K562 (cell line): Measurements from ENCODE around the gene CBX3. TPM values are rescaled to one million over a fixed set of nuclear protein-coding genes. Genes with fewer than 3 reads are reported as not detected.

Experiments used
- BCL6 ChIP-seq: fragments of 250-450 bp; sonication (Bioruptor Pico); IDR thresholded peaks from 2 replicates; pipeline ENCODE4 v1.4.0; 2020
- CHCHD3 ChIP-seq: fragments of 250-450 bp; sonication (Bioruptor Pico); IDR thresholded peaks from 2 replicates; pipeline ENCODE4 v2.1.2; 2022; ENCODE audit warnings: mild to moderate bottlenecking
- DDX20 ChIP-seq: fragments of 450-650 bp; IDR thresholded peaks from 2 replicates; pipeline ENCODE4 v1.6.1; 2016; ENCODE audit warnings: missing genetic modification characterization, low read depth, mild to moderate bottlenecking, missing compliant biosample characterization, moderate library complexity
- DPF2 ChIP-seq: fragments of 450-650 bp; IDR thresholded peaks from 2 replicates; pipeline ENCODE4 v1.6.1; 2016
- FOXP1 ChIP-seq: sonication (generic); formaldehyde crosslinking; IDR thresholded peaks from 2 replicates; pipeline ENCODE4 v1.8.0; 2022; ENCODE audit warnings: mild to moderate bottlenecking, missing genetic modification reagents
- HMBOX1 ChIP-seq: sonication (generic); IDR thresholded peaks from 2 replicates; pipeline ENCODE4 v1.6.1; 2016
- IRF9 ChIP-seq: fragments of 450-650 bp; IDR thresholded peaks from 2 replicates; pipeline ENCODE4 v1.6.1; 2016; ENCODE audit warnings: missing biosample characterization, missing genetic modification characterization
- MECOM ChIP-seq: fragments of 250-450 bp; sonication (Bioruptor Pico); IDR thresholded peaks from 2 replicates; pipeline ENCODE4 v1.8.0; 2022; ENCODE audit warnings: inconsistent platforms
- MXD1 ChIP-seq: fragments of 250-450 bp; sonication (Bioruptor Pico); IDR thresholded peaks from 2 replicates; pipeline ENCODE4 v1.8.0; 2021; ENCODE audit warnings: borderline replicate concordance, mild to moderate bottlenecking, moderate library complexity; ENCODE audit not compliant: poor library complexity, severe bottlenecking
- NFATC3 ChIP-seq: fragments of 450-650 bp; IDR thresholded peaks from 2 replicates; pipeline ENCODE4 v1.6.1; 2017; ENCODE audit warnings: mild to moderate bottlenecking
- SRSF1 ChIP-seq: fragments of 200-400 bp; formaldehyde crosslinking; IDR thresholded peaks from 2 replicates; pipeline ENCODE4 v1.6.1; 2017; ENCODE audit warnings: mild to moderate bottlenecking, low read depth, low read length, moderate library complexity
- TEAD2 ChIP-seq: fragments of 450-650 bp; IDR thresholded peaks from 2 replicates; pipeline ENCODE4 v1.6.1; 2016; ENCODE audit warnings: missing genetic modification characterization, control low read depth, missing compliant biosample characterization
- XRCC3 ChIP-seq: fragments of 450-650 bp; IDR thresholded peaks from 2 replicates; pipeline ENCODE4 v1.6.1; 2017; ENCODE audit warnings: mild to moderate bottlenecking, moderate library complexity
- ZBTB40 ChIP-seq, 2 experiments: fragments of 450-650 bp in 1 of 2; sonication (generic) in 1 of 2; formaldehyde crosslinking in 1 of 2; IDR thresholded peaks; 2 replicates each; pipeline versions ENCODE4 v1.7.1 to v1.9.0; 2016 to 2022; ENCODE audit warnings: inconsistent platforms in 1 of 2, mild to moderate bottlenecking in 1 of 2, missing genetic modification reagents in 1 of 2
- ZBTB5 ChIP-seq: fragments of 450-650 bp; IDR thresholded peaks from 2 replicates; pipeline ENCODE4 v1.6.1; 2017; ENCODE audit warnings: antibody characterized with exemption
- polyA plus RNA-seq, 8 experiments: library from polyadenylated mRNA; depleted of rRNA in 4 of 8; stranded (reverse) in 5 of 8; unstranded in 3 of 8; fragments of >200 nt; fragmentation: Nextera tagmentation in 2 of 8; fragmentation: Illumina TruSeq in 1 of 8; extraction: Ambion mirVana in 2 of 8; extraction: Trizol in 1 of 8; gene quantifications; 2 replicates each; pipeline versions ENCODE4 v1.2.1 to v1.2.3, GENCODE V29; 2011 to 2014; ENCODE audit warnings: inconsistent platforms in 1 of 8, missing spikeins in 1 of 8
- total RNA-seq, 7 experiments: library from RNA; depleted of rRNA in 6 of 7; stranded (reverse); fragments of >200 nt in 6 of 7; fragmentation: Illumina TruSeq in 2 of 7; extraction: Trizol in 2 of 7; gene quantifications; 2 replicates each; pipeline versions ENCODE4 v1.2.1 to v1.2.3, GENCODE V29; 2011 to 2021; ENCODE audit warnings: low replicate concordance in 1 of 7

The CBX3 gene
- total and polyA plus RNA-seq, 9 of the 15 experiments (the other 6 are each of a cell fraction or from before 2014, with no cell fraction given) = 198 to 413 (median 328) TPM

GRCh38 chr7:26200038-26200443, 1.5 kb upstream of the CBX3 start (continued):
- TF ChIP-seq TEAD2 (no peak), DDX20 (no peak), MECOM (no peak), FOXP1 (CRISPR knock-in tag) (no peak), ZBTB5 (no peak), BCL6 (CRISPR knock-in tag) (0 out of 2 replicates have a peak, but pooled peaks have one; percentile 12), ZBTB40 (IDR thresholded peaks at IDR 0.05) (no peak), ZBTB40 (CRISPR knock-in tag; IDR thresholded peaks at IDR 0.05) (peak; percentile 25; the same call in 1 of the 2 replicates), IRF9 (tag) (no peak), NFATC3 (no peak), MXD1 (CRISPR knock-in tag) (peak; percentile 57), DPF2 (peak; percentile 13; the same call in 1 of the 2 replicates), HMBOX1 (no peak), CHCHD3 (CRISPR knock-in tag) (no peak), SRSF1 (no peak), XRCC3 (no peak)
